Muscle of arm (tissue), 14 donors: ENCODE results near the gene CSTA. TPM values are rescaled to one million over a fixed set of nuclear protein-coding genes. Genes with fewer than 3 reads are reported as not detected.
A peak's percentile ranks its signal among the peaks of the same experiment; 100 is the strongest.

Source experiments
- DNase-seq: peaks from one replicate; pipeline ENCODE4 v3.0.0-alpha.2; 2013
- long read RNA-seq, 11 donors: transcript quantifications; one replicate each; lab custom pipeline, GENCODE V29; 2026
- polyA plus RNA-seq, 12 donors: library from polyadenylated mRNA; unstranded; fragments of 120-200 nt; gene quantifications; one replicate each; pipeline ENCODE4 v1.2.1, GENCODE V29; 2013; ENCODE audit not compliant: insufficient read length in 12 of 12

The CSTA gene
- polyA plus RNA-seq, result 10 to 100 TPM in 1 of 12 donors, 1 to 10 TPM in 2, under 1 TPM in 6, not detected in 3; 0.34 to 21.2 (median 0.48) TPM
- long read RNA-seq, donor 1, partial matches to known transcripts, result 0 of 2 reads
- long read RNA-seq, donor 1, other reads (novel, unspliced or antisense), result 0 of 2 reads
- long read RNA-seq, donor 2, partial matches to known transcripts, result 0 of 1 reads
- long read RNA-seq, donor 2, other reads (novel, unspliced or antisense), result 0 of 1 reads
- long read RNA-seq, donor 3, partial matches to known transcripts, result 0 of 1 reads
- long read RNA-seq, donor 3, other reads (novel, unspliced or antisense), result 0 of 1 reads
- long read RNA-seq, donor 4, result 0 reads
- long read RNA-seq, donor 5, partial matches to known transcripts, result 0 of 1 reads
- long read RNA-seq, donor 5, other reads (novel, unspliced or antisense), result 0 of 1 reads
- long read RNA-seq, donor 6, result 0 reads
- long read RNA-seq, donor 7, partial matches to known transcripts, result 0 of 4 reads
- long read RNA-seq, donor 7, other reads (novel, unspliced or antisense), result 0 of 4 reads
- long read RNA-seq, donor 8, partial matches to known transcripts, result 0 of 2 reads
- long read RNA-seq, donor 8, other reads (novel, unspliced or antisense), result 0 of 2 reads
- long read RNA-seq, donor 9, transcript CSTA-201 (3 exons, 751 nt), result major isoform, 6 of 6 reads
- long read RNA-seq, donor 9, partial matches to known transcripts, result 0 of 6 reads
- long read RNA-seq, donor 9, other reads (novel, unspliced or antisense), result 0 of 6 reads
- long read RNA-seq, donor 10, result 0 reads
- long read RNA-seq, donor 11, result 0 reads

DNA sequence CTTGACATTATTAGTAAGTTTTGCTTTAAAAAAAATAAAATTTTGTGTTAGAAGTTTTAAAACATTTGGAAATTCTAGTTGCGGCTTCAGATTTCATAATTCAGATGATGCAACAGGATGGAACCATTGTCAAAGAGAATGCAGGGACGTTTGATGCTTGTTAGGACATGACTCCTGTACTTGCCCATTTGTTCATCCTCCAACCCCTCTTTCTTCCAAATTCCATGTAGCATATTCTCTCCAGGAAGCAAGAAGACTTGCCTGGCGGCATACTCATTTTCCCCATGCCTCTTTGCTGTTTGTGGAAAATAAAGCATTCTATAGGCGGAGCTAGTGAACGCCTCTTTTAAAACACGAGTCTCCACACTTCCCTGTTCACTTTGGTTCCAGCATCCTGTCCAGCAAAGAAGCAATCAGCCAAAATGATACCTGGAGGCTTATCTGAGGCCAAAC is at the start of gene CSTA:
TSS of gene CSTA (plus strand) at position 378 of the 453 bp plus-strand sequence. CDS start at position 423, 45 bp downstream.
- no peak for DNase-seq

GRCh38 chr3:122281891-122282290 is 43.2 kb upstream of the CSTA start:
- no peak for DNase-seq

DNA sequence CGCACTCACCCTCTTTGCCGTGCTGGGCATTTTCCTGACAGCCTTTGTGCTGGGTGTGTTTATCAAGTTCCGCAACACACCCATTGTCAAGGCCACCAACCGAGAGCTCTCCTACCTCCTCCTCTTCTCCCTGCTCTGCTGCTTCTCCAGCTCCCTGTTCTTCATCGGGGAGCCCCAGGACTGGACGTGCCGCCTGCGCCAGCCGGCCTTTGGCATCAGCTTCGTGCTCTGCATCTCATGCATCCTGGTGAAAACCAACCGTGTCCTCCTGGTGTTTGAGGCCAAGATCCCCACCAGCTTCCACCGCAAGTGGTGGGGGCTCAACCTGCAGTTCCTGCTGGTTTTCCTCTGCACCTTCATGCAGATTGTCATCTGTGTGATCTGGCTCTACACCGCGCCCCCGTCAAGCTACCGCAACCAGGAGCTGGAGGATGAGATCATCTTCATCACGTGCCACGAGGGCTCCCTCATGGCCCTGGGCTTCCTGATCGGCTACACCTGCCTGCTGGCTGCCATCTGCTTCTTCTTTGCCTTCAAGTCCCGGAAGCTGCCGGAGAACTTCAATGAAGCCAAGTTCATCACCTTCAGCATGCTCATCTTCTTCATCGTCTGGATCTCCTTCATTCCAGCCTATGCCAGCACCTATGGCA is 41.1 kb upstream of the CSTA start:
- DNase-seq, result no peak

DNA sequence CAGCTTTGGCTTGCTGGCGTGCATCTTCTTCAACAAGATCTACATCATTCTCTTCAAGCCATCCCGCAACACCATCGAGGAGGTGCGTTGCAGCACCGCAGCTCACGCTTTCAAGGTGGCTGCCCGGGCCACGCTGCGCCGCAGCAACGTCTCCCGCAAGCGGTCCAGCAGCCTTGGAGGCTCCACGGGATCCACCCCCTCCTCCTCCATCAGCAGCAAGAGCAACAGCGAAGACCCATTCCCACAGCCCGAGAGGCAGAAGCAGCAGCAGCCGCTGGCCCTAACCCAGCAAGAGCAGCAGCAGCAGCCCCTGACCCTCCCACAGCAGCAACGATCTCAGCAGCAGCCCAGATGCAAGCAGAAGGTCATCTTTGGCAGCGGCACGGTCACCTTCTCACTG is 40.6 kb upstream of the CSTA start:
- no peak for DNase-seq

DNA sequence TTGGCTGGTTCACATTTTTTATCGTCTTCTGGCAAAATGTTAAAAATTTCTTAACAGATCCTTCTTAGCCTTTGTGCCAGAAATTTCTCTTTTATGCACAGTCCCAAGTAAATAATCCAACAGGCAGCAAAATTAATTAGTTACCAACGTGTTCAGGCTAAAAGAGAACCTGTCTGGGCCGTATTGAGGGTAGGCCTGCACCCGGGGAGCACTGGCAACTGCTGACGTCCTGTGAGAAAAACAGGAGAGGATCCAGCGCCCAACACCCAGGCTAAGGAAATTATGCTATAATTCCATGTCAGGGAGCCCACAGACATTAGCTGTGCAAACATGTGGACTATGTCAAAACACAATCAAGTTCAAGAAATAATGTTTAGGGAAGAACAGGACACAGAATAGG is 30.7 kb upstream of the CSTA start:
- no peak for DNase-seq

DNA sequence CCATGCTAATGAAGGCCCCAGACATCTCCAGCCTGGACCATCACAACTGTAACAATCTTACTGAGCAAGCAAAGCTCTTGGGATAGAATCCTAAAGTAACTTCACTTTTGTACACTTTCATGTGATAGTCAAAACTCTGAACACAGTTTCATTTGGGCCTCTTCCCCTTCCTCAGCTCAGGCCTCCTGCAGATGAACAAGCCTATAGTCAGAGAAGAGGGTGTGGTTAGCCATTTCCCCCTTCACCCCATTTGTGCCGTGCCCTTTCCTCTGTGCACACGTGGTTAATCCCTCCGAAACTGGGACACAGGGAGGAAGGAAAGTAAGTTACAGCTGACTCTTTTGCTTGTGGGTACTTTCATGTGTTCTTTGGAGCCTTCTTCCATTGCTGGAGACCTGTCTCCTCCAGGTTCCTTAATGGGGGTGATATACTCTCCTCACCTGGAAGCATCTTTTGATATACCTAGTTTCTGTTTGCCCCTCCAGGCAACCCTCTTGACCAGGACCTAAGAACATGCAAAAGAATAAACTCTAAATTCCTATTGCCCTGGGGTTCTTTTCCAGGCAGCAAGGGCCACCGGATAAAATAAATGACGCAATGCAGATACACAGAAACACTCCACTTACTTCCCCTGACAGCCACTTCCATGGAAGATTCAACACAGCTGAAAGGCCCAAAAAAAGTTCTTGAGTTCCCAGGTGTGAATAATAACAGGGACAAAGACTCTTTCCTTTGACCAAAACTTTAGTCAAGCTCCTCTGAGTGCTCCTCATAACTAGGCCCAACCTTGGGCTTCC is 29.6 kb upstream of the CSTA start:
- DNase-seq, result peak; percentile 3

GRCh38 chr3:122298239-122298638 is 26.8 kb upstream of the CSTA start:
- DNase-seq, result no peak

DNA sequence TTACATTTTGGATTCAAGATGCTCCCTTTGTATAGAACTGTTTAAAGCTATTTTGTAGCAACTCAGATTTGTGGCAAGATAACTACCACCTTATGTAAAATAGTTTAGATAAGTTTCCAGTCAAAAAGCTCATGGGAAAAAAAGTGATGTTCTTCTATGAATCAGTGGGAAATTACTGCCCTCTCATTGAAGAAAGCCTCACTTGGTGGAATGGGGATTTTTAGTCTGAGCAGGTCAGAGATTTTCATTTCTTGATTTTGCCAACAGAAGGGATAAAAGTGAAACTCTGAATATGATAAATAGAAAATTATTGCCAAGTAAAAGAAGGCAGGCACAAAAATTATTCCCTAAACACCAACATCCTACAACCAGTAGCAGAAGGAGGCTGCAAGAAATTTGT is 25.8 kb upstream of the CSTA start:
- DNase-seq, result no peak

DNA sequence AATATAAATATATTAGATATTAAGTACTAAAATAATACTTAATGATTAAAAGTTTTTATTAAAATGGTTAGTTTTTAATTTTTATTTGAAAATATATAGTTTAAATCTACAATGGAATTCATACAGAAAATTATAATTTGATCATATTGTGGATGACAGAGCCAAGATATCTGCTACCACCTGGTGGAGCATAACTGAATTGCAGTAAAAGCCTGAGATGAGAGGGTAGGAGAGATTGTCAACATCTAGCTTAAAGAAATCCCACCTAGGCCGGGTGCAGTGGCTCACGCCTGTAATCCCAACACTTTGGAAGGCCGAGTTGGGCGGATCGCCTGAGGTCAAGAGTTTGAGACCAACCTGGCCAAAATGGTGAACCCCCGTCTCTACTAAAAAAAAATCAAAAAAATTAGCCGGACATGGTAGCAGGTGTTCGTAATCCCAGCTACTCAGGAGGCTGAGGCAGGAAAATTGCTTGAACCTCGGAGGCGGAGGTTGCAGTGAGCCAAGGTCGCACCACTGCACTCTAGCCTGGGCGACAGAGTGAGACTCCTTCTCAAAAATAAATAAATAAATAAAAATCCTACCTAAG is 25.1 kb upstream of the CSTA start:
- no peak for DNase-seq

DNA sequence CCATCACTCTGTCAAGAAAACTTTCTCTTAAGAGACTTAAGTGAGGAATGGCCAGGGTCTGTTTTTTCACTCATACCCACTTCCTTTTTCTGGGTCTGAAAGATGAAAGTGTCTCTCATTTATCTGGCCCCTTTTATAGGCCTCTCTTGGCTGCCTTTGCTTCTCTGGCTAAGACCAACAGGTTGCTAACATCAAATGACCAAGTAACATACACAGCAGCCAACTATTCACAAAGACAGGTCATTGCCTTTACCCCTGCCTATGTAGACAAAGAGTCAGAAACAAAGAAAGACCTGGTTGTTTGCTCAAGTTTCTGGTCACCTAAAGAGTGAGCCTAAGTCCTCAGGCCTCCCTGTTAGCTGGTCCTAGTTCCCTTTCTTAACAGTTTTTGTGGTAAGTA is 24.0 kb upstream of the CSTA start:
- DNase-seq, result no peak

- no peak for DNase-seq
Measured at GRCh38 chr3:122305818-122306621, 19.0 kb upstream of the CSTA start.

DNA sequence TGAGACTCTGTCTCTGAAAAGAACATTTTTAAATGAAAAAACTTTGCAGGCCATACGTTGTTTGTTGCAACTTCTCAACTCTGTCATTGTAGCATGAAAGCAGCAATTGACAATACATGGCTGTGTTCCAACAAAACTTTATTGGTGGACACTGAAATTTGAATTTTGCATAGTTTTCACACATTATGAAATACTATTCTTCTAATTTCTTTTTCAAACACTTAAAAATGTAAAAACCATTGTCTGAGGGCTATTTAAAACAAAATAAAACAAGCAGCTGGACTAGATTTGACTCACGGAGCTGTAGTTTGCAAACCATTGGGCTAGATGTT is 18.5 kb upstream of the CSTA start:
- no peak for DNase-seq

- no peak for DNase-seq
Measured at GRCh38 chr3:122307094-122307687, 17.9 kb upstream of the CSTA start.

- no peak for DNase-seq
Measured at GRCh38 chr3:122307976-122308375, 17.1 kb upstream of the CSTA start.

- no peak for DNase-seq
Measured at GRCh38 chr3:122310361-122310760, 14.7 kb upstream of the CSTA start.

- DNase-seq, result no peak
Measured at GRCh38 chr3:122312826-122313225, 12.2 kb upstream of the CSTA start.

DNA sequence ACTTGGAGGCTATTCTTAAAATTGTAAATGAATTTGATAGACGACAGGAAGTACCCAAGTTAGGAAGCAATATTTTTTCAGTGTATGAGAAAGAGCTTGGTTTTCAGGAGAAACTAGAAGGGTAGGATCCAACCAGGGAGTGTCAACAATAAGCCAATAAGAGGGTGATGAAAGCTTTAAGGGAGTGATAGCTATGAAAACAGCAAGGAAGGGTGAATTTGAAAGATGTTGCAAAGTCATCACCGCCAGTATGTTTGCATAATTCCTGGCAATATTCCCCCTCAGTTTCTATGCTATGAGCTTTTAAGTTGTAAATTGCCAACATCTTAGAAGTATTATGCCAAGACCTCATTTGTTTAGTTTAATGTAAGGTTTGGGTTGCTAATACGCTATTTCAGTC is 11.8 kb upstream of the CSTA start:
- DNase-seq, result no peak

- no peak for DNase-seq
Measured at GRCh38 chr3:122314228-122314876, 10.7 kb upstream of the CSTA start.

DNA sequence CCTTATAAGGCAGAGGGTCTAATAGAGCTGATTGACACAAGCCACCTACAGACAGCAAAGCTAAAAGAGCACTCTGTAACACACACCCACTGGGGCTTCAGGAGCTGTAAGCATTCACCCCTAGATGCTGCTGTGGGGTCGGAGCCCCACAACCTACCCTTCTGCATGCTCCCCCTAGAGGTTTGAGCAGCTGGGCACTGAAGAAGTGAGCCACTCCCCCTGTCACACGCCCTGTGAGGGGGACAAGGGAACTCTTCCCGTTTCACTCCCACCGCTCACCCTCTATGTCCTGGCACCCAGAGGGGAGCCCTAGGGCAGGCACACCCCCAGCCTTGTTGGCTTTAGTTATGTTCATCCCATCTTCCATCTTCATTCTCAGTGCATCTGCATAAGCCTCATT is 9.4 kb upstream of the CSTA start:
- no peak for DNase-seq

DNA sequence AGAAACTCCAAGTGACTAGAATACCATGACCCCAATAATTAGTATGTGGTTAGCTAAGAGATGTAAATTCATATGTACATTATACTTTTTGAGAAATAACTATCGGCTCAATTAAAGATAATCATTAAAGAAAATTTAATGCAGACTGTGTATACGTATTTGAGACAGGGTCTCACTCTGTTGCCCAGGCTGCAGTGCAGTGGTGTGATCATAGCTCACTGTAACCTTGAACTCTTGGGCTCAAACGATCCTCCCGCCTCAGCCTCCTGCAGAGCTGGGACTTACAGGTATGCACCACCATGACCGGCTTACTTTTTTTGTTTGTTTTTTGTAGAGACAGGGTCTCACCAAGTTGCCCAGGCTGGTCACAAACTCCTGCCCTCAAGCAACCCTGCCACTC is 8.7 kb upstream of the CSTA start:
- DNase-seq, result no peak
